Sigmoid colon (tissue), 4 donors: ENCODE data around the gene MRPL27.

Experiments used
- POLR2A ChIP-seq, 2 donors: fragments of 450-650 bp; IDR thresholded peaks; one replicate each; pipeline ENCODE4 v1.6.1; 2016; ENCODE audit warnings: antibody characterized with exemption in 2 of 2, mild to moderate bottlenecking in 2 of 2, moderate library complexity in 2 of 2
- POLR2AphosphoS5 ChIP-seq, 4 donors: sonication (generic); formaldehyde crosslinking; IDR thresholded peaks; one replicate each; pipeline ENCODE4 v1.6.1; 2017; ENCODE audit warnings: antibody characterized with exemption in 4 of 4
- TF ChIP-seq, protein P1 (sequence below), 4 experiments: fragments of 450-650 bp in 3 of 4; fragments of 200-600 bp in 1 of 4; IDR thresholded peaks; one replicate each; pipeline ENCODE4 v1.5.1; 2016 to 2019; ENCODE audit warnings: antibody characterized with exemption in 4 of 4, mild to moderate bottlenecking in 3 of 4, moderate library complexity in 2 of 4

DNA sequence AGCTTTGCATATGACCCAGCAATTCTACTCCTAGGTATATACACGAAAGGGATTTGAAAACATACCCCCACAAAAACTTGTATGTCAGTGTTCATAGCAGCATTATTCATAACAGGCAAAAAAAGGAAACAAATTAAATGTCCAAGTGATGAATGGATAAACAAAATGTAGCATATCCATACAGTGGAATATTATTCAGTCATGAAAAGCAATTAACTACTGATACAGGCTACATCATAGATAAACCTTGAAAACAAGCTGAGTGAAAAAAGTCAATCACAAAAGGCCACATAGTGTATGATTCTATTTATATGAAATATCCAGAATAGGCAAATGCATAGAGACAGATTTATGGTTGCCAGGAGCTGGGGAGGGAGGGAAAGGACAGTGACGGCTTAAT, 721 bp upstream of the MRPL27 start:
- TF ChIP-seq, protein P1, sequence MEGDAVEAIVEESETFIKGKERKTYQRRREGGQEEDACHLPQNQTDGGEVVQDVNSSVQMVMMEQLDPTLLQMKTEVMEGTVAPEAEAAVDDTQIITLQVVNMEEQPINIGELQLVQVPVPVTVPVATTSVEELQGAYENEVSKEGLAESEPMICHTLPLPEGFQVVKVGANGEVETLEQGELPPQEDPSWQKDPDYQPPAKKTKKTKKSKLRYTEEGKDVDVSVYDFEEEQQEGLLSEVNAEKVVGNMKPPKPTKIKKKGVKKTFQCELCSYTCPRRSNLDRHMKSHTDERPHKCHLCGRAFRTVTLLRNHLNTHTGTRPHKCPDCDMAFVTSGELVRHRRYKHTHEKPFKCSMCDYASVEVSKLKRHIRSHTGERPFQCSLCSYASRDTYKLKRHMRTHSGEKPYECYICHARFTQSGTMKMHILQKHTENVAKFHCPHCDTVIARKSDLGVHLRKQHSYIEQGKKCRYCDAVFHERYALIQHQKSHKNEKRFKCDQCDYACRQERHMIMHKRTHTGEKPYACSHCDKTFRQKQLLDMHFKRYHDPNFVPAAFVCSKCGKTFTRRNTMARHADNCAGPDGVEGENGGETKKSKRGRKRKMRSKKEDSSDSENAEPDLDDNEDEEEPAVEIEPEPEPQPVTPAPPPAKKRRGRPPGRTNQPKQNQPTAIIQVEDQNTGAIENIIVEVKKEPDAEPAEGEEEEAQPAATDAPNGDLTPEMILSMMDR (IDR thresholded peaks at IDR 0.05), result no peak
- TF ChIP-seq POLR2A (IDR thresholded peaks at IDR 0.05) (no peak), POLR2AphosphoS5 (IDR thresholded peaks at IDR 0.05) (no peak)
